Measurements from ENCODE around the gene CD99L2.
"Not testable (repeated sequence)": the region's sequence is repeated elsewhere in the genome, so short reads cannot be mapped to it uniquely, and the experiment has no call there.

The CD99L2 gene

GRCh38 chrX:150886381-150886780 lies 12.1 kb downstream of the CD99L2 start:
- CTCF ChIA-PET = no interaction called here
- TF ChIP-seq CTCF (IDR thresholded peaks at IDR 0.05; ENCODE audit: control extremely low read depth, extremely low read depth, low read depth, missing control alignments) = no peak

GRCh38 chrX:150880808-150881165 lies 17.7 kb downstream of the CD99L2 start:
- TF ChIP-seq CTCF (IDR thresholded peaks at IDR 0.05; ENCODE audit: control extremely low read depth, extremely low read depth, low read depth, missing control alignments) = no peak
- ChIA-PET POLR2A (no interaction called here), CTCF (interaction anchor here (0.7 to 1.0 kb wide), 2 partner anchors 9 to 14 kb away, joined by 3 to 4 read pairs; no protein-coding TSS in a partner anchor)
- no peak for DNase-seq (ENCODE audit: extremely low spot score)

More at GRCh38 chrX:150886381-150886780, 12.1 kb downstream of the CD99L2 start:
- POLR2A ChIA-PET = no interaction called here
- DNase-seq (ENCODE audit: extremely low spot score) = no peak

DNA sequence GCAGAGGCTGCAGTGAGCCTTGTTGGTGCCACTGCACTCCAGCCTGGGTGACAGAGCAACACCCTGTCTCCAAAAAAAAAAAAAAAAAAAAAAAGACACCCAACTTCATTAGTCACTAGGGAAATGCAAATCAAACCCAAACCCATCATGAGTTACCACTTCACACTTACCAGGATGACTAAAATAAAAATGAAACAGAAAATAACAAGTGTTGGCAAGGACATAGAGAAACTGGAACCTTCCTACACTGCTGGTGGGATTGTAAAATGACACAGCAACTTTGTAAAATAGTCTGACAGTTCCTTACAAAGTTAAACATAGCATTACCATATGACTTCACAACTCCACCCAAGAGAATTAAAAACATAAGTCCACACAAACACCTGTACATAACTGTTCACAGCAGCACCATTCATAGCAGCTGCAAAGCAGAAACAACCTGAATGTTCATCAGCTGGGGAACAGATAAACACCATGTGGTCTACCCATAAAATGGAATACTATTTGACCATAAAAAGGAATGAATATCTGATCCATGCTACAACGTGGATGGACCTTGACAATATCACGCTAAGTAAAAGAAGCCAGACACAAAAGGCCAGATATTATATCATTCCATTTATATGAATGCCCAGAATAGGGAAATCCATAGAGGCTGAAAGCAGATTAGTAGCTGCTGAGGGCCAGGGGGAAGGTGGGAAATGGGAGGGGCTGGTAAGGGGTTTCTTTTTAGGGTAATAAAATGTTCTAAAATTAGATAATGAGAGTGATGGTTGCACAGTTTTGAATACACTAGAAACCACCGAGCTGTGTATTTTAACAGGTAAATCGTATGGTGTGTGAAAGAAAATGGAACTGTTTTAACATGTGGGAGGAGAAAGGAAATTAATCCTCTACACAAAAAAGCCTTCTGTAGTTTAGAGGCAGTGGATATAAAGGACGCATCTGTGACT lies 18.3 kb downstream of the CD99L2 start:
- no peak for TF ChIP-seq CTCF (IDR thresholded peaks at IDR 0.05; ENCODE audit: control extremely low read depth, extremely low read depth, low read depth, missing control alignments)
- ChIA-PET CTCF (interaction anchor here (1.0 kb wide), 1 partner anchor 9 kb away, joined by 4 read pairs; no protein-coding TSS in a partner anchor), POLR2A (no interaction called here)
- no peak for DNase-seq (ENCODE audit: extremely low spot score)

GRCh38 chrX:150875621-150876020 lies 22.8 kb downstream of the CD99L2 start:
- CTCF ChIA-PET; DNase-seq (ENCODE audit: extremely low spot score); POLR2A ChIA-PET: not testable (repeated sequence)

DNA sequence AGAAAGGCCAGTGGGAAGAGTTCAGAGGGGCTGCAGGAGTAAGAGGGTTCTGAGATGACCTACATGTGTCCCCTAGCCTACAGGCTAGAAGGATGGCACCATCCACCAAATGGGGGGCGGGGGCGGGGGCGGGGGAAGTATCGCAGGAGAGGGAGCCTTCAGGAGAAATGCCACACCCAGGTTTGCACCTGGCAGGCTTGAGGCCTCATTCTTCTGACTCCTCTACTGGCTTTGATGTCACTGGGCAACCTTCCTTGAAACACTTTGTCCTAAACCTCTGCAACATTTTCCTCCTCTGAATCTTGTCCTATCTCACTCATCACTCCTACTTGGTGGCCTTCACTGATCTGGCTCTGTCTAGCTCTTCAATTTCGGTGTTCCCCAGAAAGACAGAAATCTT lies 24.0 kb downstream of the CD99L2 start:
- no peak for DNase-seq (ENCODE audit: extremely low spot score)
- ChIA-PET POLR2A (no interaction called here), CTCF (no interaction called here)
- TF ChIP-seq CTCF (IDR thresholded peaks at IDR 0.05; ENCODE audit: control extremely low read depth, extremely low read depth, low read depth, missing control alignments) = no peak

GRCh38 chrX:150873616-150874015 lies 24.9 kb downstream of the CD99L2 start:
- no peak for DNase-seq (ENCODE audit: extremely low spot score)
- ChIA-PET POLR2A (no interaction called here), CTCF (no interaction called here)

More at GRCh38 chrX:150873616-150874015, 24.9 kb downstream of the CD99L2 start:
- no peak for TF ChIP-seq CTCF (IDR thresholded peaks at IDR 0.05; ENCODE audit: control extremely low read depth, extremely low read depth, low read depth, missing control alignments)

Measured in GM10248 (cell line).